ENCODE results near the gene PIEZO1. TPM values are rescaled to one million over a fixed set of nuclear protein-coding genes. Genes with fewer than 3 reads are reported as not detected.

Gene PIEZO1
- total RNA-seq, 2 donors from 2014 or later, result 84.1 to 97.0 TPM

GRCh38 chr16:88764913-88765349, 20.1 kb downstream of the PIEZO1 start:
- Mint-ChIP-seq H3K36me3 (ENCODE audit: low read depth) (no peaks in the 10 kb centered on the region), H3K27ac (no peak overlapping the region), H3K9me3 (no peaks in the 10 kb centered on the region), H3K4me3 (no peak overlapping the region), H3K4me1 (peaks cover 19% of the 10 kb centered on the region), H3K27me3 (ENCODE audit: insufficient read depth) (no peaks in the 10 kb centered on the region)
- Histone ChIP-seq H3K27ac (ENCODE audit: low read depth, low read length) (no peak overlapping the region), H3K9me3 (ENCODE audit: control insufficient read depth, low read length) (no peaks in the 10 kb centered on the region), H3K4me3 (ENCODE audit: low read length) (no peak overlapping the region), H3K36me3 (ENCODE audit: control insufficient read depth, insufficient read depth, low read length) (no peaks in the 10 kb centered on the region), H3K4me1 (ENCODE audit: control insufficient read depth, insufficient read depth, low read length) (peaks cover 22% of the 10 kb centered on the region), H3K9ac (ENCODE audit: extremely low read depth, low read length, poor library complexity, severe bottlenecking) (no peak overlapping the region), H3K27me3 (ENCODE audit: control insufficient read depth, insufficient read depth, low read length, poor library complexity, severe bottlenecking) (no peaks in the 10 kb centered on the region)
- 87 to 98% methylated on average over 6 to 9 of the region's 9 CpGs for WGBS, 2 experiments (ENCODE audit: insufficient coverage in 1 of 2, insufficient read length in 1 of 2)
- no peak for TF ChIP-seq CTCF (conservative IDR thresholded peaks at IDR 0.05)
- DNase-seq, result peak; percentile 62

- WGBS, 2 experiments (ENCODE audit: insufficient coverage in 1 of 2, insufficient read length in 1 of 2), result 93% methylated on average over 19 of the region's 19 CpGs
- DNase-seq, result no peak
- Histone ChIP-seq H3K36me3 (ENCODE audit: control insufficient read depth, insufficient read depth, low read length) (no peaks in the 10 kb centered on the region), H3K4me1 (ENCODE audit: control insufficient read depth, insufficient read depth, low read length) (peaks cover 24% of the 10 kb centered on the region), H3K4me3 (ENCODE audit: low read length) (no peak overlapping the region), H3K9ac (ENCODE audit: extremely low read depth, low read length, poor library complexity, severe bottlenecking) (peak overlapping the region; percentile 18), H3K27ac (ENCODE audit: low read depth, low read length) (no peak overlapping the region), H3K9me3 (ENCODE audit: control insufficient read depth, low read length) (no peaks in the 10 kb centered on the region), H3K27me3 (ENCODE audit: control insufficient read depth, insufficient read depth, low read length, poor library complexity, severe bottlenecking) (no peaks in the 10 kb centered on the region)
- Mint-ChIP-seq H3K36me3 (ENCODE audit: low read depth) (no peaks in the 10 kb centered on the region), H3K4me1 (peaks cover 21% of the 10 kb centered on the region), H3K4me3 (no peak overlapping the region), H3K27ac (peak overlapping the region; percentile 85), H3K9me3 (no peaks in the 10 kb centered on the region), H3K27me3 (ENCODE audit: insufficient read depth) (no peaks in the 10 kb centered on the region)
- TF ChIP-seq CTCF (conservative IDR thresholded peaks at IDR 0.05), result no peak
Measured at GRCh38 chr16:88764080-88764479, 20.9 kb downstream of the PIEZO1 start.

GRCh38 chr16:88763502-88764053, 21.4 kb downstream of the PIEZO1 start:
- no peaks in the 10 kb centered on the region for H3K27me3 ChIP-seq (ENCODE audit: control insufficient read depth, insufficient read depth, low read length, poor library complexity, severe bottlenecking)
- H3K4me1 ChIP-seq (ENCODE audit: control insufficient read depth, insufficient read depth, low read length), result peaks cover 23% of the 10 kb centered on the region
- DNase-seq, result peak; percentile 96
- H3K36me3 ChIP-seq (ENCODE audit: control insufficient read depth, insufficient read depth, low read length), result no peaks in the 10 kb centered on the region
- no peaks in the 10 kb centered on the region for H3K27me3 Mint-ChIP-seq (ENCODE audit: insufficient read depth)
- H3K27ac Mint-ChIP-seq, result peak overlapping the region; percentile 85
- WGBS, 2 experiments (ENCODE audit: insufficient coverage in 1 of 2, insufficient read length in 1 of 2), result 39 to 48% methylated on average over 7 to 14 of the region's 14 CpGs
- H3K36me3 Mint-ChIP-seq (ENCODE audit: low read depth), result no peaks in the 10 kb centered on the region
- no peaks in the 10 kb centered on the region for H3K9me3 ChIP-seq (ENCODE audit: control insufficient read depth, low read length)
- no peak overlapping the region for H3K4me3 ChIP-seq (ENCODE audit: low read length)
- TF ChIP-seq CTCF (conservative IDR thresholded peaks at IDR 0.05), result peak; percentile 63
- peak overlapping the region; percentile 55 for H3K27ac ChIP-seq (ENCODE audit: low read depth, low read length)
- no peak overlapping the region for H3K4me3 Mint-ChIP-seq
- H3K4me1 Mint-ChIP-seq, result peaks cover 21% of the 10 kb centered on the region
- H3K9ac ChIP-seq (ENCODE audit: extremely low read depth, low read length, poor library complexity, severe bottlenecking), result peak overlapping the region; percentile 18
- no peaks in the 10 kb centered on the region for H3K9me3 Mint-ChIP-seq

All from endodermal cell (in vitro differentiated cells).